HG03558 (cell line): ENCODE results near the gene ZNF593.

ENCODE experiments used
- ATAC-seq: cut with Tn5 transposase; IDR thresholded peaks from one replicate; pipeline ENCODE4 v1.9.1; 2021; ENCODE audit warnings: moderate number of reproducible peaks; ENCODE audit not compliant: unreplicated experiment; ENCODE audit errors: extremely low read depth

The ZNF593 gene

GRCh38 chr1:26164861-26165842 is 4.6 kb upstream of the ZNF593 start:
- ATAC-seq = no peak

- ATAC-seq = no peak
Observed at GRCh38 chr1:26166719-26167281, 2.9 kb upstream of the ZNF593 start.

- no peak for ATAC-seq
Observed at GRCh38 chr1:26168410-26169197, 1.1 kb upstream of the ZNF593 start, which contains the start of gene C1orf232. C1orf232 (minus strand) TSS chr1:26168963; CDS start chr1:26168499, 464 bp downstream.

- ATAC-seq = no peak
Observed at GRCh38 chr1:26169198-26169554, 532 bp upstream of the ZNF593 start.

GRCh38 chr1:26170472-26170821 is 739 bp downstream of the ZNF593 start:
- ATAC-seq = no peak

- no peak for ATAC-seq
Observed at GRCh38 chr1:26171084-26172072, 1.7 kb downstream of the ZNF593 start, which contains the start of gene ZNF593OS. ZNF593OS (minus strand) TSS chr1:26171832; CDS start chr1:26171661, 171 bp downstream.

GRCh38 chr1:26175346-26175745 is 5.6 kb downstream of the ZNF593 start:
- no peak for ATAC-seq

- ATAC-seq = no peak
Observed at GRCh38 chr1:26177182-26177684, 7.5 kb downstream of the ZNF593 start, which contains the start of gene CNKSR1. CNKSR1 (plus strand) TSS chr1:26177491; CDS start chr1:26177548, 57 bp downstream.

- ATAC-seq = no peak
Observed at GRCh38 chr1:26180010-26180506, 10.3 kb downstream of the ZNF593 start.

- no peak for ATAC-seq
Observed at GRCh38 chr1:26181586-26182382, 12.1 kb downstream of the ZNF593 start.

GRCh38 chr1:26182383-26182696 is 12.6 kb downstream of the ZNF593 start:
- no peak for ATAC-seq

GRCh38 chr1:26184086-26184485 is 14.4 kb downstream of the ZNF593 start:
- no peak for ATAC-seq

GRCh38 chr1:26184883-26185282 is 15.2 kb downstream of the ZNF593 start:
- ATAC-seq = no peak

GRCh38 chr1:26187882-26188281 is 18.2 kb downstream of the ZNF593 start:
- ATAC-seq = no peak

GRCh38 chr1:26188477-26188876 is 18.8 kb downstream of the ZNF593 start:
- ATAC-seq = no peak

- ATAC-seq = no peak
Observed at GRCh38 chr1:26189331-26189730, 19.6 kb downstream of the ZNF593 start.

GRCh38 chr1:26189751-26190275 is 20.1 kb downstream of the ZNF593 start:
- ATAC-seq = no peak

GRCh38 chr1:26190373-26190987 is 20.8 kb downstream of the ZNF593 start, which contains the start of gene CATSPER4:
CATSPER4 (plus strand) TSS chr1:26190602; CDS start chr1:26190628, 26 bp downstream.
- no peak for ATAC-seq
